Panc1 (cell line): ENCODE results near the gene MAPKAP1. TPM values are rescaled to one million over a fixed set of nuclear protein-coding genes. Genes with fewer than 3 reads are reported as not detected.

Experiments used
- ATAC-seq: fragments of 200-7000 bp; cut with Tn5 transposase; 2 replicates; pipeline ENCODE4 v1.9.1; 2020; ENCODE audit warnings: mild to moderate bottlenecking, moderate library complexity
- BruUV-seq: library from RNA; stranded (reverse); fragments of 400-500 nt; replicated peaks from 2 replicates; lab custom pipeline; 2021; lab: Mats Ljungman, UMichigan
- CTCF ChIA-PET: fragments of 300-600 bp; sonication (Branson Sonifier 250); formaldehyde crosslinking; loops from one replicate; lab custom pipeline; 2022; ENCODE audit warnings: antibody characterized with exemption; lab: Charles Lee
- POLR2A ChIA-PET: fragments of 300-600 bp; sonication (Branson Sonifier 250); formaldehyde crosslinking; loops from one replicate; lab custom pipeline; 2022; ENCODE audit warnings: antibody characterized with exemption; lab: Charles Lee
- DNase-seq: peaks from one replicate; pipeline ENCODE4 v3.0.0-alpha.2; 2010; ENCODE audit warnings: low read depth, low spot score
- H3K27ac ChIP-seq: 2 replicates; pipeline ENCODE4 v1.5.1; 2011; ENCODE audit warnings: mild to moderate bottlenecking, low read length, inconsistent platforms
- H3K27me3 ChIP-seq: fragments of 200-500 bp; sonication (Bioruptor generic); 2 replicates; pipeline ENCODE4 v1.6.0; 2014; ENCODE audit warnings: low read length, inconsistent platforms; ENCODE audit not compliant: control insufficient read depth, insufficient read depth
- H3K36me3 ChIP-seq: fragments of 200-500 bp; sonication (Bioruptor generic); 2 replicates; pipeline ENCODE4 v1.5.1; 2014; ENCODE audit warnings: inconsistent platforms, mild to moderate bottlenecking, low read length, moderate library complexity; ENCODE audit not compliant: control insufficient read depth, insufficient read depth
- H3K4me1 ChIP-seq: 2 replicates; pipeline ENCODE4 v1.5.1; 2011; ENCODE audit warnings: inconsistent platforms, mild to moderate bottlenecking, low read length, moderate library complexity; ENCODE audit not compliant: control insufficient read depth, insufficient read depth
- H3K4me3 ChIP-seq, 2 experiments: 2 replicates each; pipeline ENCODE4 v1.5.1; 2011 to 2012; ENCODE audit warnings: low read depth in 2 of 2, low read length in 2 of 2, mild to moderate bottlenecking in 2 of 2, inconsistent platforms in 1 of 2, moderate library complexity in 1 of 2
- H3K9me3 ChIP-seq: fragments of 200-500 bp; sonication (Bioruptor generic); 2 replicates; pipeline ENCODE4 v1.5.1; 2014; ENCODE audit warnings: low read depth, mild to moderate bottlenecking, inconsistent platforms, low read length, moderate library complexity; ENCODE audit not compliant: control insufficient read depth, insufficient read depth
- POLR2AphosphoS5 ChIP-seq: IDR thresholded peaks from 2 replicates; pipeline ENCODE4 v1.6.1; 2012; ENCODE audit warnings: mild to moderate bottlenecking, low read depth, low read length, moderate library complexity
- SIN3A ChIP-seq: IDR thresholded peaks from 2 replicates; pipeline ENCODE4 v1.6.1; 2012; ENCODE audit warnings: low read depth, mild to moderate bottlenecking, low read length, moderate library complexity, borderline replicate concordance; ENCODE audit not compliant: insufficient read depth
- TCF7L2 ChIP-seq: IDR thresholded peaks from 2 replicates; pipeline ENCODE4 v1.6.1; 2011; ENCODE audit warnings: mild to moderate bottlenecking, low read depth, low read length, inconsistent platforms
- in situ Hi-C: cut with HindIII; loops from 2 replicates; pipeline ENCODE4 v1.10.0; 2016; ENCODE audit warnings: low sequenced_read_pairs, low pct_unique_long_range_greater_than_20kb
- intact Hi-C: fragments of 100-400 bp; cut with micrococcal nuclease; formaldehyde crosslinking; loops from one replicate; pipeline ENCODE4 v1.10.0; 2022; ENCODE audit not compliant: unreplicated experiment
- total RNA-seq: library from RNA; stranded (reverse); gene quantifications from one replicate; pipeline ENCODE4 v1.2.1, GENCODE V29; 2021; ENCODE audit not compliant: unreplicated experiment
- TF ChIP-seq, protein P1 (sequence below), 2 experiments: IDR thresholded peaks; 2 replicates each; pipeline ENCODE4 v1.6.1; 2011 to 2012; ENCODE audit warnings: low read depth in 2 of 2, control low read depth in 1 of 2, low read length in 1 of 2, mild to moderate bottlenecking in 1 of 2, moderate library complexity in 1 of 2; ENCODE audit not compliant: insufficient read depth in 1 of 2
- TF ChIP-seq, protein P2 (sequence below): fragments of 450-650 bp; IDR thresholded peaks from 2 replicates; pipeline ENCODE4 v1.5.1; 2017; ENCODE audit warnings: mild to moderate bottlenecking

MAPKAP1 gene
- total RNA-seq, 1 experiment from 2014 or later, result 72.7 TPM

DNA sequence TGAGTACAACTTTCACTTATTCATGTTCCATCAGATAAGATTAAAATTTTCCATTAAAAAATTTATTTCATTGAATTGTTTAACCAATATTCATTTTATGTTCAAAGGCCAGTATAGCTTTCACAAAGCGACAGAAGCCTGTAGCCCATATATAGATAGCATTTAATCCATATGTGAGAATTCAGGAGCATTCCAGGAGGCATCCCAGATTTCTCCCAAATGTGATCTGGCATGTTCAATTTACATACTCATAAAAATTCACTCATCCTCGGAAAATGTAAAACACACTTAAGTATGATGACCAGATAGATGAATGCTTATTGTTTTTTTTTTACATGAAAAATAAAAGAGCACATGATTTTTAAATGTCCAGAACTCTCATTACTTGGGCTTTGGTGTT is 141.9 kb downstream of the MAPKAP1 start:
- TF ChIP-seq POLR2AphosphoS5, result no peak
- TF ChIP-seq, protein P1, sequence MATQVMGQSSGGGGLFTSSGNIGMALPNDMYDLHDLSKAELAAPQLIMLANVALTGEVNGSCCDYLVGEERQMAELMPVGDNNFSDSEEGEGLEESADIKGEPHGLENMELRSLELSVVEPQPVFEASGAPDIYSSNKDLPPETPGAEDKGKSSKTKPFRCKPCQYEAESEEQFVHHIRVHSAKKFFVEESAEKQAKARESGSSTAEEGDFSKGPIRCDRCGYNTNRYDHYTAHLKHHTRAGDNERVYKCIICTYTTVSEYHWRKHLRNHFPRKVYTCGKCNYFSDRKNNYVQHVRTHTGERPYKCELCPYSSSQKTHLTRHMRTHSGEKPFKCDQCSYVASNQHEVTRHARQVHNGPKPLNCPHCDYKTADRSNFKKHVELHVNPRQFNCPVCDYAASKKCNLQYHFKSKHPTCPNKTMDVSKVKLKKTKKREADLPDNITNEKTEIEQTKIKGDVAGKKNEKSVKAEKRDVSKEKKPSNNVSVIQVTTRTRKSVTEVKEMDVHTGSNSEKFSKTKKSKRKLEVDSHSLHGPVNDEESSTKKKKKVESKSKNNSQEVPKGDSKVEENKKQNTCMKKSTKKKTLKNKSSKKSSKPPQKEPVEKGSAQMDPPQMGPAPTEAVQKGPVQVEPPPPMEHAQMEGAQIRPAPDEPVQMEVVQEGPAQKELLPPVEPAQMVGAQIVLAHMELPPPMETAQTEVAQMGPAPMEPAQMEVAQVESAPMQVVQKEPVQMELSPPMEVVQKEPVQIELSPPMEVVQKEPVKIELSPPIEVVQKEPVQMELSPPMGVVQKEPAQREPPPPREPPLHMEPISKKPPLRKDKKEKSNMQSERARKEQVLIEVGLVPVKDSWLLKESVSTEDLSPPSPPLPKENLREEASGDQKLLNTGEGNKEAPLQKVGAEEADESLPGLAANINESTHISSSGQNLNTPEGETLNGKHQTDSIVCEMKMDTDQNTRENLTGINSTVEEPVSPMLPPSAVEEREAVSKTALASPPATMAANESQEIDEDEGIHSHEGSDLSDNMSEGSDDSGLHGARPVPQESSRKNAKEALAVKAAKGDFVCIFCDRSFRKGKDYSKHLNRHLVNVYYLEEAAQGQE (IDR thresholded peaks at IDR 0.05; ENCODE audit: insufficient read depth in 1 of 2, low read depth in 2 of 2, low read length in 1 of 2), result no peak
- TF ChIP-seq, protein P2, sequence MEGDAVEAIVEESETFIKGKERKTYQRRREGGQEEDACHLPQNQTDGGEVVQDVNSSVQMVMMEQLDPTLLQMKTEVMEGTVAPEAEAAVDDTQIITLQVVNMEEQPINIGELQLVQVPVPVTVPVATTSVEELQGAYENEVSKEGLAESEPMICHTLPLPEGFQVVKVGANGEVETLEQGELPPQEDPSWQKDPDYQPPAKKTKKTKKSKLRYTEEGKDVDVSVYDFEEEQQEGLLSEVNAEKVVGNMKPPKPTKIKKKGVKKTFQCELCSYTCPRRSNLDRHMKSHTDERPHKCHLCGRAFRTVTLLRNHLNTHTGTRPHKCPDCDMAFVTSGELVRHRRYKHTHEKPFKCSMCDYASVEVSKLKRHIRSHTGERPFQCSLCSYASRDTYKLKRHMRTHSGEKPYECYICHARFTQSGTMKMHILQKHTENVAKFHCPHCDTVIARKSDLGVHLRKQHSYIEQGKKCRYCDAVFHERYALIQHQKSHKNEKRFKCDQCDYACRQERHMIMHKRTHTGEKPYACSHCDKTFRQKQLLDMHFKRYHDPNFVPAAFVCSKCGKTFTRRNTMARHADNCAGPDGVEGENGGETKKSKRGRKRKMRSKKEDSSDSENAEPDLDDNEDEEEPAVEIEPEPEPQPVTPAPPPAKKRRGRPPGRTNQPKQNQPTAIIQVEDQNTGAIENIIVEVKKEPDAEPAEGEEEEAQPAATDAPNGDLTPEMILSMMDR, result no peak
- TF ChIP-seq SIN3A, result no peak
- TF ChIP-seq TCF7L2, result no peak
- Histone ChIP-seq H3K9me3 (no peaks in the 10 kb centered on the region), H3K27me3 (no peaks in the 10 kb centered on the region), H3K4me3 (no peak overlapping the region), H3K27ac (no peak overlapping the region), H3K36me3 (no peaks in the 10 kb centered on the region), H3K4me1 (no peaks in the 10 kb centered on the region)
- BruUV-seq, result no TSS peak
- POLR2A ChIA-PET, result no interaction called here
- no peak for ATAC-seq
- CTCF ChIA-PET, result no interaction called here
- intact Hi-C loops, result no loop called here
- no peak for DNase-seq
- in situ Hi-C loops, result no loop called here

DNA sequence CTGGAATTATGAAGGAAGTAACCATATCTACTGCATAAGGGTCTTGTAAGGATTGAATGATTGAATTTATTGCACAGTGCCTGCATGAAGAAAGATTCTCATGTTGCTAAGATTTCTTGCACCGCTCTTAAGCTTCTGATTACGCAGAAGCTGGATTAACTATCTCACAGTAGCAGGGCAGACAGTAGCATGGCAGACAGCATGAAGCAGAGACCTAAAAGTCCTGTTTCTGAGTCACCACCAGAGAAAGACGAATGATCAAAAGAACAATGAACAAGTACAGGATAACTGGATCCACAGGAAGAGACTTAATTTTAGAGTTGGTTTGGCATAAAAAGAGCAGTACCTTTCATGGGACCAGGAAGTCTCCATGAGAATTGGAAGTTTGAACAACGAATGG is 142.4 kb downstream of the MAPKAP1 start:
- ChIA-PET POLR2A (no interaction called here), CTCF (no interaction called here)
- in situ Hi-C loops (no loop called here), intact Hi-C loops (no loop called here)
- Histone ChIP-seq H3K9me3 (no peaks in the 10 kb centered on the region), H3K36me3 (no peaks in the 10 kb centered on the region), H3K27ac (no peak overlapping the region), H3K4me3 (no peak overlapping the region), H3K27me3 (no peaks in the 10 kb centered on the region), H3K4me1 (no peaks in the 10 kb centered on the region)
- no peak for ATAC-seq
- TF ChIP-seq, protein P1 (IDR thresholded peaks at IDR 0.05; ENCODE audit: insufficient read depth in 1 of 2, low read depth in 2 of 2, low read length in 1 of 2), result no peak
- no peak for TF ChIP-seq SIN3A
- no peak for TF ChIP-seq TCF7L2
- TF ChIP-seq POLR2AphosphoS5, result no peak
- TF ChIP-seq, protein P2, result no peak
- DNase-seq, result no peak
- no TSS peak for BruUV-seq
